Measurements from ENCODE around the gene AGBL4.

- TF ChIP-seq CTCF (IDR thresholded peaks at IDR 0.05) (no peak), POLR2A (IDR thresholded peaks at IDR 0.05) (no peak)
These were observed 426.3 kb downstream of the AGBL4 start for GRCh38 chr1:49597436-49597835.

All from lower leg skin (tissue), 3 donors.